NCI-H2107 treated with DMSO at 0.1 percent for 48 hours (cell line): ENCODE results near the gene CFAP58.

Experiments used
- DNase-seq: peaks from one replicate; lab custom pipeline; 2025; ENCODE audit not compliant: unreplicated experiment; lab: John Stamatoyannopoulos, UW

Gene CFAP58

DNA sequence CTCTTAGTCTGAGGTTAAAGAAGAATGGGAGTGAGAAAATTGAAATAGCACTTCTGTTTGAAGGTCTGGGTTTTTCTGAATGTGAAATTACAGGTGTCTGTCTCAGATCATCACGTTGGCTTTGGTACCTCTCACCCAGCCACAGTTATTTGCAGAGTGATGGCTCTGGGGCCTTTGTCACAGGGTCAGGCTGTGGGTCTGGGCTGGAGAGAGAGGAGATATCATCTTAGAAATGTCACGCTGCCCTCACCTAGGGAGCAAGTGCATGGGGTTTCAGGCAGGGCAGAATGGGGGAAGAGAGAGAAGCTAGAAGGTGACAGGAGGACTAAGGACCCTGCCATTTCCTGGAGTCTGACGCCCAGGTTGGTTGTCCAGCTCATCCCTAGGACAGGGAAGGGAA lies 127.2 kb downstream of the CFAP58 start:
- no peak for DNase-seq

DNA sequence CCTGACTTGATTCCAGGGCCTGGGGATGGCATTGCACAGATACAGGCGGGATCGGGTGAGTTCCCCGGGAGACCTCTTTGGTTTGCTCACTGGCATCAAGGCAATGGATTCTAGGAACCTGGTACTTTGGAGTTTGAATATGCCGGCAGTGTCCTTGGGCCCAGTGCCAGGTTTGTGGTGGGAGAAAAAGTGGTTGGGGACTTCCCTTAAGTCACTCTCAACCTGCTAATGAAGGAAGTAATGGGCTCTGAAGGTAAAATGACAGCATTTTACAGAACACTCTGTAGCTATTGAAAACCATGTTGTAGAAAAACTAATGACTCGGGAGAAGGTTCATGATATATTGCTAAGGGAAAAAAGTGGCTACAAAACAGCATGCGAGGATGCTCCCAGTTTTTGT lies 129.9 kb downstream of the CFAP58 start:
- no peak for DNase-seq

DNA sequence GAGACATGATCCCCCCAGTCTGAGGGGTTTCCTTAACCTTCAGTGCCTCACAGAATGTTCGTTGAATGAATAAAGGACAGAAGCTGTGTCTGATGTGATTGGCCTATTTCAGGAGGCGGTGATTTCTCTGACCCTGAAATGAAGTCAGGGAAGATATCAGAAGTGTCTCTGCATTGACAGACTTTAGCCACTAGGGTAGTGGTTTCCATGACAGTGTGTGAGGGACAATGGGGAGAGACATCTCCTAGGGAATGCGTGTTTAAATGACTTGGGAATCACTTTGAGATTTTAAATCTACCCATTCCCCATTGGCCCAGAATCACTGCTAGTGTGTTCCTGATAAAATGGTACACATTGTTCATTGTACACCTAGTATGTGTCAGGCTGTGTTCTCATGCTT lies 132.0 kb downstream of the CFAP58 start:
- no peak for DNase-seq

DNA sequence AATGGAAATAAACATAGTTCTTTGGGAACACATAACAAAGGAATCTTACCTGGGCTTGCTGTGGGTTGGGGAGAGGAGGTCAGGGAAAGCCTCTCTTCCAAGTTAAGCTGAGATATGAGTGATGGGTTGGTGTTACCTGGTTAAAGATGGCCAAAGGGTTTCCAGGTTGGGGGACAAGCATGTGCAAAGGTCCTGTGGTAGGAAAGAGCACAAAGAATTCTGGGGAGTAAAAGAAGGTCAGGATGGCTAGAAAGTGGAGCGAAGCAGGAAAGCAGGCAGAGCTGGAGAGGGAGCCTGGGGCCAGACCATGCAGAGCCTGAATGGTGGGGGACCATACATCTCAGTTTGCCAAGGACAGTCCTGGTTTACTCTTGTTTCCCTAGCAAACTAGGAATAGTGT lies 133.2 kb downstream of the CFAP58 start:
- DNase-seq = no peak

DNA sequence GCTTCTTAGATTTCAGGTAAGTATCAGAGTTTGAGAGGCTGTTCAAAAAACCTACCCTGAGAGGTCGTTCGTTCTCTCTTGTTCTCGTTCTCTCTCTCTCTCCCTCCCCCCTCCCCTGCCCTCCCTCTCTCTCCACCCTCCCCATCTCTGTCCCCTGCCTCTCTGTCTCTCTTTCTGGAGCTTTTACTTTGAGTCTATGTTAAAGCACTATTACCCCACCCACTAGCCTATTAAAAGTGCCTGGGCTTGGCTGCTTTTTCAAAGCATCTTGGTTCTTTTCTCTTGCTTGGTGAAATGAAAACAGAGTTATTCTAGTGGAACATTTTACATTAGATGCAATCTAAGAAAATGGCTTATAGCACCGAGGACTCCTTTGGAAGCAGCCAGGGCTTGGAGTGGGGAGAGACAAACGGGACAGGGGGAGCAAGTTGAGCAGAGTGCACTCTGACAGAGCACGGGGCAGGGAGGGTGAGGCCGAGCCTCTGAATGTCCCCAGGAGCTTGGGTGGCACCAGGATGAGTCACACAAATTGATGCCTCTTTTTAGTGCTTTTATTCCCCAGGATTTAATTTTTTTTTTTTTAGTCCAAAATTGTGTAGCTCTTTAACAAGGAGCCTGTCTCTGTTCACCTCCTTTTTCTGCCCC lies 134.3 kb downstream of the CFAP58 start:
- DNase-seq = no peak

DNA sequence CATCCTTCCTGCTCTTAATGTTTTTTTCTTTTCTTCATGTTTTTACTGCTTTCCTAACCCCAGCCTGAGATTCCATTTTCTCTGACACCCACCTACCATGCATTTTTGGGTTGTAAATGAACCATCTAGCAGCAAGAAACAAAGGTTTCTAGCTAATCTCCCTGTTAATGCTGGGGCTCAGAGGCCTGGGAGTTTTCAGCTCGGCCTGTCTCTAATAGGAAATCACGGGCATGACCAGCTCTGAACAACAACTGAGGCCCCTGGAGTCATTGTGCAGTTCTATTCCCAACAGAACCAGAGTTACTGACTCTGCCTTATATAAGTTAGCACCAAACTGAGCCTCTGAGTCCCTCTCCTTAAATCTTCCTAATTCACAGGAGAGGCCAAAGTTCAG lies 134.8 kb downstream of the CFAP58 start:
- no peak for DNase-seq

DNA sequence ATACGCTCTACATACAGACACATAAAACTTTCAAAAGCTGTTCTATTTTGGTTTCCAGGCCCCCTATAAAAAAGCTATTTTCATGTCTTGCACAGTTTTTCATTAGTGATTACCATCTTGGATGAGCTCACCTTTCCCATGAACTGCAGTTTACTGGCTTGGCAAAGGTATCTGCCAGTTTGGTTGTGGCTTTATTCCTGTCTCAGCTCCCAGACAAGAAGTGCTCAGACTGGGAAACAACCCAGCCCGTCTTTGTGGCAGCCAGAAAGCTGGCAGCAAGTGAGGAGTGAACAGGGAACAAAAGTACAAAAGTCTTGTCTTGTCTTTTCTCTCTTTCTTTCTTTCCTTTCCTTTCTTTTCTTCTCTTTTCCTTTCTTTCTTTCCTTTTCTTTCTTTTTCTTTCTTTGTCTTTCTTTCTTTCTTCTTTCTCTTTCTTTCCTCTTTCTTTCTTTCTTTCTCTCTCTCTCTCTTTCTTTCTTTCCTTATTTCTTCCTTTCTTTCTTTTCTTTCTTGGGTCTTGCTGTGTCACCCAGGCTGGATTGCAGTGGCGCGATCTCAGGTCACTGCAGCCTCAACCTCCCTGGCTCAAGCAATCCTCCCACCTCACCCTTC lies 138.8 kb downstream of the CFAP58 start:
- DNase-seq = no peak

DNA sequence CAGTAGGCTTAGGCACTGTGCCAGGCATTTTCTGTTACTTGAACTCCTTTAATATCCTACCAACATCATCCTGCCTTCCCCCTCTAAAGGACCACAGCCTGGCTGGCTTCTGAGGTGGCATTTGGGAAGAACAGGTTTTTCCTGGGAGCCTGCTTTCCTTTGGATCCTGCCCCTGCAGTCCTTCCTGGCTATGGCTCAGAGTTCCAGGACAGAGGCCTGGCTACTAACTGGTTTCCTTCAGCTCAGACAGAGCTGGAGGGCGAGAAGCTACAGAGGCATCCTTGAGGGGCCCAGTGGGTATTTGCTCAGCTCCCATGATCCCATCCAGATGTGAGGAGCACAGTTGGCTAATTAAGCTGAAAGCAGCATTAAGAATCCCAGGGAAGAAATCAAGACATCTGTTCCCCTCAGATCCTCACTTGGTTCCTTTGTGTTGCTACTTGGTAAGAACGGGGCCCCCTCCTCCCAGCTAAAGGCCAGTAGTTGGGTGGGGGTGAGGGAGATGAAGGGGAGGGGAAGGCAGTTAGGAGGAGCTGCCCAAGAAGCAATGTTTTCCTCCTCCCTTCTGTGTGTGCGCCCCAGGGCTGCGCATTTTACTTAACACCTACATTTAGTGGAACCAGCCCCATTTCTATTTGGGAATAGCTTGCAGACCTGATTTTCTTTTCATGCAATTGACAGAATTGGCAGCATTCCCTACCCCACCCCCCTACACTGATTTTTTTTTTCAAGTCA lies 144.9 kb downstream of the CFAP58 start:
- DNase-seq = no peak

DNA sequence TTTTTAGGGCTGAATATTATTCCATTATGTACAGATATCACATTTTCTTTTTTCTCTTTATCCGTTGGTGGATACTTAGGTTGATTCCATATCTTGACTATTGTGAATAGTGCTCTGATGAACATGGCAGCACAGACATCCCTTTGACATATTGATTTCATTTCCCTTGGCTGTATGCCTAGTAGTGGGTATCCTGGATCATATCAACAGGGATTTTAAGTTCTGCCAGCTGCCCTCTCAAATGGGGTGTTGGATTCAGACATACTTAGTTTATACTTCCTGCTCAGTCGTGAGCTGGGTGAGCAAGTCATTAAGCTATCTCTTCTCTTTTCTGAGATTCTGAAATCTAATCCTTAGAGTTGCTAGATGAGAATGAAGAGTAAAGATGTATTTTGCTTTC lies 147.8 kb downstream of the CFAP58 start:
- no peak for DNase-seq

DNA sequence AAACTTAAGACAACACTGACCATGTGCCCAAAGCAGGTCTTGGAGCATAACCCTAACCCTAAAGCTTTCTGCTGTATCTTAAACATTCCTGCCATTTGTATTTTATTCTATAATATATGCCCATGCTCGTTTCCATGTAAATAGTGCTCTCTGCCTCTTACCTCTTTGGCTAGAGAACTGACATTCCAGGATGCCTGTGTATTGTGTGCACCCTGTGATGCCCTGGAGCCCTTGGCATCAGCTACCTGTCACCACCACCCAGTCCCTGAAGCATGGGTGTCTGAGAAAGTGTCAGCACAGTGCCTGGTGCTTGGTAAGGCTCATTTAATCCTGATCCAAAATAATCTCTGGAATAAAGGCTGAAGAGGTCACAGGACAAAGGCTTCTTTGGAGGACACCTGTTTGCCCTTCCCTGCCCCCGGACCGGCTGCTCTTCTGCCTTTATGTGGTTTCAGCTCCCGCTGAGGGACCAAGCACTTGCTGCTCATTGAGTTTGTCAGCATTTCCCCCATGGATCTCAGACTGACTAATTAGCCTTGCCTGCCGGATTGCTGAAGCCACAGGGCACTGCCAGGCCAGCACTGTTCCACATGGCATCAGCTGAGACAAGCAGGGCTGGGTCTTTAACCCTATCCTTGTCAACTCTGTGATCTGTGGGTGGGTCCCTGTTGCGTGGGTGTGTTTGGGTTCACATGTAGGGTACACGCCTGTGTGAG lies 148.4 kb downstream of the CFAP58 start:
- DNase-seq = no peak

DNA sequence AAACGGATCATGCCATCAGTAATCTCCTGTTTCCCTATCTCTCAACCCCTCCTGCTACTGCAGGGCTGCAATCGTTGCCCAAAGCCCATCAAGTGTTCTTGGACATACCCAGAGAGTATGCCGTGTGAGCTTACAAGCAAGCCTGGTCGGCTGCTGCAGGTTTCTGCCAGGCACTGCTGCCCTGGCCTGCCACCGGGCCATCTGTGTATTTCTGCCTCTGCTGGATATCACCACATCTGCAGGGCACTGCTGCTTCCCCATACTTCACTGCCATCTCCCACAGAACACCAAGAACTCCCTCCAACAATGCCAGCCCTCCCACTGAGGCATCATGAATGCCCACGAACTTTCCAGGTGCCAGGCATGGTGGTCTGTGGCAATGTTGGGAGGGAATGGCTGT lies 149.3 kb downstream of the CFAP58 start:
- no peak for DNase-seq
